Lung (tissue), 12 donors: Measurements from ENCODE around the gene CDH23. TPM values are rescaled to one million over a fixed set of nuclear protein-coding genes. Genes with fewer than 3 reads are reported as not detected.

Experiments
- ATAC-seq: fragments of 200-7000 bp; cut with Tn5 transposase; one replicate; pipeline ENCODE4 v1.9.1; 2020; ENCODE audit warnings: moderate number of reproducible peaks; ENCODE audit not compliant: insufficient read depth, low FRiP score
- DNase-seq, 3 donors: peaks; one replicate each; pipeline ENCODE4 v3.0.0-alpha.2; 2013 to 2017
- H3K27ac ChIP-seq, 2 donors: one replicate each; pipeline ENCODE4 v1.5.1; 2013; ENCODE audit warnings: mild to moderate bottlenecking in 2 of 2, moderate library complexity in 2 of 2, control low read depth in 1 of 2, inconsistent platforms in 1 of 2, low read depth in 1 of 2, low read length in 1 of 2
- H3K27me3 ChIP-seq, 3 donors: one replicate each; pipeline ENCODE4 v1.5.1; 2013; ENCODE audit warnings: low read length in 2 of 3; ENCODE audit not compliant: control insufficient read depth in 3 of 3, insufficient read depth in 3 of 3
- H3K36me3 ChIP-seq, 4 donors: one replicate each; pipeline ENCODE4 v1.5.1; 2013; ENCODE audit warnings: low read length in 4 of 4, mild to moderate bottlenecking in 1 of 4, moderate library complexity in 1 of 4; ENCODE audit not compliant: control insufficient read depth in 4 of 4, insufficient read depth in 4 of 4
- H3K4me1 ChIP-seq, 5 donors: one replicate each; pipeline ENCODE4 v1.5.1; 2013; ENCODE audit warnings: low read length in 5 of 5, mild to moderate bottlenecking in 2 of 5, moderate library complexity in 1 of 5; ENCODE audit not compliant: control insufficient read depth in 5 of 5, insufficient read depth in 5 of 5
- H3K4me3 ChIP-seq: one replicate; pipeline ENCODE4 v1.5.1; 2013; ENCODE audit warnings: mild to moderate bottlenecking, control low read depth, moderate library complexity
- H3K9ac ChIP-seq, 2 donors: one replicate each; pipeline ENCODE4 v1.5.1; 2013; ENCODE audit warnings: low read length in 2 of 2, control low read depth in 1 of 2; ENCODE audit not compliant: insufficient read depth in 1 of 2
- H3K9me3 ChIP-seq, 4 donors: one replicate each; pipeline ENCODE4 v1.5.1; 2013; ENCODE audit warnings: low read length in 3 of 4, mild to moderate bottlenecking in 1 of 4, moderate library complexity in 1 of 4; ENCODE audit not compliant: control insufficient read depth in 4 of 4, insufficient read depth in 3 of 4
- CTCF ChIP-seq: IDR thresholded peaks from 2 replicates; pipeline ENCODE4 v1.5.1; 2012; ENCODE audit warnings: mild to moderate bottlenecking; ENCODE audit errors: control extremely low read depth, extremely low read depth
- WGBS, 2 donors: extraction: QIAGEN DNeasy Blood & Tissue Kit; methylation state at CpG; one replicate each; pipeline ENCODE4 v1.1.7; 2013; 5-methylcytosine and 5-hydroxymethylcytosine counted together
- polyA plus RNA-seq, 2 donors: library from polyadenylated mRNA; stranded (reverse); fragments of 200-250 nt; gene quantifications; one replicate each; pipeline ENCODE4 v1.2.1, GENCODE V29; 2013
- total RNA-seq, 2 donors: library from RNA; depleted of rRNA in 1 of 2; stranded (reverse); fragments of >200 nt in 1 of 2; gene quantifications; one replicate each; pipeline ENCODE4 v1.2.1, GENCODE V29; 2014 to 2021
- donor health status: control.
- donor health status: control.
- donor health status: Bipolar disorder and iron deficiency.
- donor health status: healthy.
- donor health status: DM: yes; HTN: yes; CAD: no.

CDH23 gene
- total and polyA plus RNA-seq, 4 donors: 4.5 to 29.5 (median 6.0) TPM

DNA sequence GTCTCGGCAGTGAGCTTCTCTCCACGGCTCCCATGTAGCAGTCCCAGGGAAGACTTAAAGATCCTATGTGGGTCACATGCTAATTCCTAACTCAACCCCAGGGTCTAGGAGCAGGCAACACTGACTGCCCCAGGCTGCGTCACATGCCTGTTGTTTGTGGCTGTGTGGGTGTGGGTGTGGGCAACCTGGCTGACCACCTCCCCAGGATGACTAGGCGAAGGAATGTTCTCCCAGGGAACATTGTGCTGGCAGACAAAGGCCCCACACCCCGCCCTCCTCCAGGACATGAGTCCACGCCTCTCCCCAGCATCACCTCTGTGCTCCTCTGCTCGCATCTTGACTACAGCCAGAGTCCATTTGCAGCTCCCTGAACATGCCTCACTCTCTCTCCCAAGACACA lies 47.3 kb upstream of the CDH23 start:
- Histone ChIP-seq H3K9me3 (no peaks in the 10 kb centered on the region), H3K36me3 (peaks cover 0 to 7% (median 3%) of the 10 kb centered on the region in 4 donors), H3K4me3 (no peak overlapping the region), H3K4me1 (peaks cover 0 to 22% (median 5%) of the 10 kb centered on the region in 5 donors), H3K27ac (no peak overlapping the region), H3K27me3 (no peaks in the 10 kb centered on the region), H3K9ac (no peak overlapping the region)
- ATAC-seq (no peak), DNase-seq (no peak)
- 94 to 97% methylated on average over 7 of the region's 7 CpGs for WGBS, 2 donors
- no peak for TF ChIP-seq CTCF

DNA sequence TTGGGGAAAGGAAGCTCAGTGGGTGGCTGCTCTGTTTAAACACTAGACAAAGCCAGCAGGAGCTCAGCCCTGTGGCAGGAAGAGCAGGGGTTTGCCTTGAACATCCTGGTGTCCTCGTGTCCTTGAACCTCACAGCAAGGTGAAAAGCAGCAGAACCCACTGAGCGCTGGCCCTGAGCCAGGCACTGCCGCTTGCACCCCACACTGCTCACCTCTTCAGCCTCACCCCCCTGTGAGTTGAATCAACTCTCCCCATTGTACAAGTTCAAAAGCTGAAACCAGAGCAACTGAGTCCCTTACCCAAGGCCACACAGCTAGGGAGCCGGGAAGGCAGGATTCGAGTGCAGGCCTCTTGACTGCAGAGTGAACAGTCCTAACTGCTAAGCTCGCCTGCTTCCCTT lies 45.6 kb upstream of the CDH23 start:
- no peak for TF ChIP-seq CTCF
- H3K9ac ChIP-seq: no peak overlapping the region
- H3K27ac ChIP-seq: no peak overlapping the region
- no peaks in the 10 kb centered on the region for H3K9me3 ChIP-seq
- no peak overlapping the region for H3K4me3 ChIP-seq
- no peaks in the 10 kb centered on the region for H3K27me3 ChIP-seq
- no peak for DNase-seq
- ATAC-seq: no peak
- 86 to 91% methylated on average over 6 of the region's 6 CpGs for WGBS, 2 donors
- peaks cover 0 to 6% (median 0%) of the 10 kb centered on the region in 5 donors for H3K4me1 ChIP-seq
- H3K36me3 ChIP-seq: peaks cover 0 to 12% (median 5%) of the 10 kb centered on the region in 4 donors

DNA sequence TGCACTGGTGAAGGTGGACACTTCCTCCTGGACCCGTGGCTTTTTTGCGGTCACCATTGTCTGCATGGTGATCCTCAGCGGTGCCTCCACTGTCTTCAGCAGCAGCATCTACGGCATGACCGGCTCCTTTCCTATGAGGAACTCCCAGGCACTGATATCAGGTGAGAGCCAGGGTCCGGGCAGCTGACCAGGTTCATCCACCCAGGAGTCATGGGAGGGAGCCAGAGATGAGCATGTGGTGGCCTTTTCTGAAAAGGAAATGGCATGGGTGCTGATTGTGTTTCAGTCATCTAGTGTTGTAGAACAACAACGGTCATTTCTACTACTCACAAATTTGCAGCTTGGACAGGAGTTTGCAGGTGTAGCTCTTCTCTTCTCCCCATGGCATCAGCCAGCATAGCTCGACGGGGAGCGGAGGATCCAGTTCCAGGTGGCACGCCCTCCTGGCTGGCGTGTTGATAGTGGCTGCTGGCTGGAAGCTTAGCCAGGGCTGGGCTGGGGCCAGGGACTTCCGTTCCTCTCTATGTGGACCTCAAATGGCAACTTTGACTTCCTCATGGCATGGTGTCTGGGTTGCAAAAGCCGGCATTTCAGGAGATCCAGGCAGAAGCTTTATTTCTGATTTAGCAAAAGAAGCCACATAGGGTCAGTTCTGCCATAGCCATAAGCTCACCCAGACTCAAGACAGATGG lies 44.9 kb upstream of the CDH23 start:
- Histone ChIP-seq H3K4me1 (peaks cover 0 to 3% (median 0%) of the 10 kb centered on the region in 5 donors), H3K4me3 (no peak overlapping the region), H3K9ac (no peak overlapping the region), H3K9me3 (no peaks in the 10 kb centered on the region), H3K36me3 (peaks cover 0 to 13% (median 6%) of the 10 kb centered on the region in 4 donors), H3K27me3 (no peaks in the 10 kb centered on the region), H3K27ac (no peak overlapping the region)
- TF ChIP-seq CTCF: no peak
- 82 to 84% methylated on average over 14 of the region's 14 CpGs for WGBS, 2 donors
- no peak for DNase-seq
- no peak for ATAC-seq
